PC-3 (cell line): ENCODE results near the gene PEPD.

Source experiments
- CTCF ChIP-seq: fragments of 300-600 bp; sonication (generic); conservative IDR thresholded peaks from 2 replicates; pipeline ENCODE4 v1.5.1; 2017; ENCODE audit warnings: antibody characterized with exemption, low read depth, mild to moderate bottlenecking, low read length
- EZH2 ChIP-seq: fragments of 300-600 bp; sonication (generic); IDR thresholded peaks from one replicate; pipeline ENCODE4 v1.6.1; 2017; ENCODE audit warnings: antibody characterized with exemption, mild to moderate bottlenecking, low read length; ENCODE audit not compliant: unreplicated experiment
- EZH2phosphoT487 ChIP-seq: fragments of 300-600 bp; sonication (generic); IDR thresholded peaks from 2 replicates; pipeline ENCODE4 v1.6.1; 2018; ENCODE audit warnings: mild to moderate bottlenecking, antibody characterized with exemption, low read length, borderline replicate concordance

GRCh38 chr19:33375156-33375836 lies 146.3 kb downstream of the PEPD start:
- TF ChIP-seq CTCF (no peak), EZH2 (no peak), EZH2phosphoT487 (no peak)
